Esophagus muscularis mucosa (tissue), 3 donors: ENCODE measurements around the gene PLEKHA5.

Experiments used
- CTCF ChIP-seq, 3 experiments: fragments of 200-600 bp in 2 of 3; fragments of 450-650 bp in 1 of 3; sonication (generic) in 2 of 3; IDR thresholded peaks; one replicate each; pipeline ENCODE4 v1.5.1; 2017 to 2019; ENCODE audit warnings: antibody characterized with exemption in 3 of 3, mild to moderate bottlenecking in 2 of 3, moderate library complexity in 1 of 3
- POLR2A ChIP-seq: fragments of 450-650 bp; IDR thresholded peaks from one replicate; pipeline ENCODE4 v1.6.1; 2017; ENCODE audit warnings: antibody characterized with exemption, moderate library complexity, mild to moderate bottlenecking, low read depth

- TF ChIP-seq CTCF (IDR thresholded peaks at IDR 0.05) = no peak
- no peak for TF ChIP-seq POLR2A
Observed at GRCh38 chr12:19161216-19161615, 31.7 kb downstream of the PLEKHA5 start.
